ENCODE data around the gene FBXL5. TPM values are rescaled to one million over a fixed set of nuclear protein-coding genes. Genes with fewer than 3 reads are reported as not detected.

FBXL5 gene
- total and polyA plus RNA-seq, 10 donors = 33.8 to 210 (median 105) TPM

DNA sequence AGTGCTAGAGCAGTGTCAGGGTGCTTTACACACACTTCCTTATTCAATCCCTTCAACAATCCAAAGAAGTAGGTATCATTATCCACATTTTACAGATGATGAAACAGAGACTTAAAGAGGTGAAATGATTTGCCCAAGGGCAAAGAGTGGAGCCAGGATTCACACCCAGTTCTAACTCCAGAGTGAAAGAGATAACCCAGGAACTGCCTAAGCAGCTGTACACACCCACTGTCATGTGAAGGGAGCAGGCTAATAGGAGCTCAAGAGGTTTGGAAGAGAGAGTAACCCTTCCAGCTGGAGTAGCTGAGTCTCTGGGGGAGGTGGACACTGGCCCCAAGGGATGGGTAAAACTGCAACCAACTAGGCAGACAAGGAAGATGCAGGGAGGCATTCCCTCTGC, 92.5 kb downstream of the FBXL5 start:
- Histone ChIP-seq H3K4me3 (no peak overlapping the region), H3K9me3 (no peaks in the 10 kb centered on the region), H3K36me3 (peaks cover 0 to 78% (median 19%) of the 10 kb centered on the region in 6 donors), H3K27ac (no peak overlapping the region), H3K27me3 (replicated peaks in 1 of 7) (no peaks in the 10 kb centered on the region), H3K4me1 (no peaks in the 10 kb centered on the region)
- DNase-seq = no peak
- TF ChIP-seq, protein P1, sequence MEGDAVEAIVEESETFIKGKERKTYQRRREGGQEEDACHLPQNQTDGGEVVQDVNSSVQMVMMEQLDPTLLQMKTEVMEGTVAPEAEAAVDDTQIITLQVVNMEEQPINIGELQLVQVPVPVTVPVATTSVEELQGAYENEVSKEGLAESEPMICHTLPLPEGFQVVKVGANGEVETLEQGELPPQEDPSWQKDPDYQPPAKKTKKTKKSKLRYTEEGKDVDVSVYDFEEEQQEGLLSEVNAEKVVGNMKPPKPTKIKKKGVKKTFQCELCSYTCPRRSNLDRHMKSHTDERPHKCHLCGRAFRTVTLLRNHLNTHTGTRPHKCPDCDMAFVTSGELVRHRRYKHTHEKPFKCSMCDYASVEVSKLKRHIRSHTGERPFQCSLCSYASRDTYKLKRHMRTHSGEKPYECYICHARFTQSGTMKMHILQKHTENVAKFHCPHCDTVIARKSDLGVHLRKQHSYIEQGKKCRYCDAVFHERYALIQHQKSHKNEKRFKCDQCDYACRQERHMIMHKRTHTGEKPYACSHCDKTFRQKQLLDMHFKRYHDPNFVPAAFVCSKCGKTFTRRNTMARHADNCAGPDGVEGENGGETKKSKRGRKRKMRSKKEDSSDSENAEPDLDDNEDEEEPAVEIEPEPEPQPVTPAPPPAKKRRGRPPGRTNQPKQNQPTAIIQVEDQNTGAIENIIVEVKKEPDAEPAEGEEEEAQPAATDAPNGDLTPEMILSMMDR (IDR thresholded peaks at IDR 0.05 in 8 of 11, conservative IDR thresholded peaks at IDR 0.05 in 3 of 11) = no peak
- TF ChIP-seq POLR2A (IDR thresholded peaks at IDR 0.05) (no peak), POLR2AphosphoS5 (IDR thresholded peaks at IDR 0.05) (no peak)
- intact Hi-C loops (cut with DNase I; ENCODE audit: low total_unique reads) = no loop called here

GRCh38 chr4:15562114-15562513, 93.0 kb downstream of the FBXL5 start:
- intact Hi-C loops (cut with DNase I; ENCODE audit: low total_unique reads) = no loop called here
- Histone ChIP-seq H3K27ac (no peak overlapping the region), H3K4me1 (no peaks in the 10 kb centered on the region), H3K36me3 (peaks cover 0 to 73% (median 16%) of the 10 kb centered on the region in 6 donors), H3K9me3 (no peaks in the 10 kb centered on the region), H3K27me3 (replicated peaks in 1 of 7) (no peaks in the 10 kb centered on the region), H3K4me3 (no peak overlapping the region)
- DNase-seq = no peak
- 73 to 78% (median 75%) methylated on average over 3 of the region's 3 CpGs for WGBS, 5 donors
- TF ChIP-seq POLR2AphosphoS5 (IDR thresholded peaks at IDR 0.05) = no peak
- TF ChIP-seq POLR2A (IDR thresholded peaks at IDR 0.05) = no peak
- TF ChIP-seq, protein P1 (IDR thresholded peaks at IDR 0.05 in 8 of 11, conservative IDR thresholded peaks at IDR 0.05 in 3 of 11) = no peak

GRCh38 chr4:15558561-15558960, 96.6 kb downstream of the FBXL5 start:
- no peak for DNase-seq
- peaks cover 0 to 55% (median 6%) of the 10 kb centered on the region in 6 donors for H3K36me3 ChIP-seq
- no peaks in the 10 kb centered on the region for H3K27me3 ChIP-seq (replicated peaks in 1 of 7)
- no peak for TF ChIP-seq POLR2A (IDR thresholded peaks at IDR 0.05)
- TF ChIP-seq, protein P1 (IDR thresholded peaks at IDR 0.05 in 8 of 11, conservative IDR thresholded peaks at IDR 0.05 in 3 of 11) = no peak
- TF ChIP-seq POLR2AphosphoS5 (IDR thresholded peaks at IDR 0.05) = no peak
- H3K4me1 ChIP-seq = no peaks in the 10 kb centered on the region
- no peak overlapping the region for H3K27ac ChIP-seq
- H3K4me3 ChIP-seq = no peak overlapping the region
- H3K9me3 ChIP-seq = no peaks in the 10 kb centered on the region
- intact Hi-C loops (cut with DNase I; ENCODE audit: low total_unique reads) = no loop called here
- WGBS, 5 donors = 87 to 96% (median 91%) methylated on average over 2 of the region's 2 CpGs

- Histone ChIP-seq H3K27me3 (replicated peaks in 1 of 7) (no peaks in the 10 kb centered on the region), H3K9me3 (no peaks in the 10 kb centered on the region), H3K36me3 (peaks cover 0 to 51% (median 1%) of the 10 kb centered on the region in 6 donors), H3K4me3 (no peak overlapping the region), H3K27ac (no peak overlapping the region), H3K4me1 (no peaks in the 10 kb centered on the region)
- 76 to 92% (median 79%) methylated on average over 2 of the region's 2 CpGs for WGBS, 5 donors
- DNase-seq = no peak
- intact Hi-C loops (cut with DNase I; ENCODE audit: low total_unique reads) = no loop called here
- TF ChIP-seq POLR2AphosphoS5 (IDR thresholded peaks at IDR 0.05) (no peak), POLR2A (IDR thresholded peaks at IDR 0.05) (no peak)
- TF ChIP-seq, protein P1 (IDR thresholded peaks at IDR 0.05 in 8 of 11, conservative IDR thresholded peaks at IDR 0.05 in 3 of 11) = no peak
Measured at GRCh38 chr4:15557786-15558550, 97.2 kb downstream of the FBXL5 start.
